Kidney epithelial cell (primary cell): Measurements from ENCODE around the gene MALRD1. TPM values are rescaled to one million over a fixed set of nuclear protein-coding genes. Genes with fewer than 3 reads are reported as not detected.

Experiments used
- DNase-seq: peaks from one replicate; pipeline ENCODE4 v3.0.0-alpha.2; 2010; ENCODE audit warnings: low read depth
- H3K27me3 ChIP-seq: 2 replicates; pipeline ENCODE4 v1.6.0; 2011; ENCODE audit warnings: low read length; ENCODE audit not compliant: control insufficient read depth, insufficient read depth
- H3K36me3 ChIP-seq: 2 replicates; pipeline ENCODE4 v1.5.1; 2011; ENCODE audit warnings: low read length; ENCODE audit not compliant: control insufficient read depth, insufficient read depth
- H3K4me3 ChIP-seq: 2 replicates; pipeline ENCODE4 v1.5.1; 2011; ENCODE audit warnings: low read depth, mild to moderate bottlenecking, control low read depth, low read length
- total RNA-seq: library from RNA; depleted of rRNA; stranded (reverse); fragments of >200 nt; gene quantifications from 2 replicates; pipeline ENCODE4 v1.2.3, GENCODE V29; 2015
- TF ChIP-seq, protein P1 (sequence below): IDR thresholded peaks from 2 replicates; pipeline ENCODE4 v1.5.1; 2011; ENCODE audit warnings: mild to moderate bottlenecking, moderate library complexity, low read length, control low read depth, inconsistent platforms; ENCODE audit not compliant: insufficient read depth, poor library complexity, severe bottlenecking

The MALRD1 gene
- total RNA-seq, 1 donor from 2014 or later: 0.08 TPM

DNA sequence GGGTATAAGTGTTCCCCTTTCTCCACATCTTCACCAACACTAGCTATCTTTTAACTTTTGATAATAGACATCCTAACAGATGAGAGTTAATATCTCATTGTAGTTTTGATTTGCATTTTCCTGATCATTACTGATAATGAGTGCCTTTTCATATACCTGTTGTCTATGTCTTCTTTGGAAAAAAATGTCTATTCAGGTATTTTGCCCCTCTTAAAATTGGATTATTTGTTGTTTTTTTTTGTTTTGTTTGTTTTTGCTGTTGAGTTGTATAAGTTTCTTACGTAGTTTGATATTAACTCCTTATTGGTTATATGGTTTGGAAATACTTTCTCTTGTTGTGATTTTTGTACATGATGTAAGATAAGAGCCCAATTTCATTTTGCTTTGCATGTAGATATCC, 214.7 kb downstream of the MALRD1 start:
- DNase-seq: no peak
- Histone ChIP-seq H3K4me3 (no peak overlapping the region), H3K27me3 (no peaks in the 10 kb centered on the region), H3K36me3 (no peaks in the 10 kb centered on the region)
- TF ChIP-seq, protein P1, sequence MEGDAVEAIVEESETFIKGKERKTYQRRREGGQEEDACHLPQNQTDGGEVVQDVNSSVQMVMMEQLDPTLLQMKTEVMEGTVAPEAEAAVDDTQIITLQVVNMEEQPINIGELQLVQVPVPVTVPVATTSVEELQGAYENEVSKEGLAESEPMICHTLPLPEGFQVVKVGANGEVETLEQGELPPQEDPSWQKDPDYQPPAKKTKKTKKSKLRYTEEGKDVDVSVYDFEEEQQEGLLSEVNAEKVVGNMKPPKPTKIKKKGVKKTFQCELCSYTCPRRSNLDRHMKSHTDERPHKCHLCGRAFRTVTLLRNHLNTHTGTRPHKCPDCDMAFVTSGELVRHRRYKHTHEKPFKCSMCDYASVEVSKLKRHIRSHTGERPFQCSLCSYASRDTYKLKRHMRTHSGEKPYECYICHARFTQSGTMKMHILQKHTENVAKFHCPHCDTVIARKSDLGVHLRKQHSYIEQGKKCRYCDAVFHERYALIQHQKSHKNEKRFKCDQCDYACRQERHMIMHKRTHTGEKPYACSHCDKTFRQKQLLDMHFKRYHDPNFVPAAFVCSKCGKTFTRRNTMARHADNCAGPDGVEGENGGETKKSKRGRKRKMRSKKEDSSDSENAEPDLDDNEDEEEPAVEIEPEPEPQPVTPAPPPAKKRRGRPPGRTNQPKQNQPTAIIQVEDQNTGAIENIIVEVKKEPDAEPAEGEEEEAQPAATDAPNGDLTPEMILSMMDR: no peak

DNA sequence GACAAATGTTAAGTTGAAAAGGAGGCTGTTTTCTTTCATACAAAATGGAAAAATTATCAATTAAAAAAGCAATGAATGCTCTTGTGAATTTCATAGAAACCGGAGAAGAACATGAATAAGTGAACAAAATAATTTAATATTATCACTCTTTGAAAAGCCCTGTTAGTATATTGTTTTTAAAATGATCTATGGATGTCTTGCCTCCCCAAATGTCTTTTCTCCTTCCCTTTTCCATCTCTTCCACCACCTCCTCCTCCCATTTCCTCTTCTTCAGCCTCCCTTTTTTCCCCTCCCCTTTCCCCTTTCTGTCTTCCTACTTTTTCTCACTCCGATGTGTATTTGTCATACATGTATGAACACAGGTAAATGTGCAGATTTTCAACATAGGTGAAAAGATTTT, 234.7 kb downstream of the MALRD1 start:
- no peak for DNase-seq
- H3K4me3 ChIP-seq: no peak overlapping the region
- H3K36me3 ChIP-seq: no peaks in the 10 kb centered on the region
- no peaks in the 10 kb centered on the region for H3K27me3 ChIP-seq
- TF ChIP-seq, protein P1: no peak

DNA sequence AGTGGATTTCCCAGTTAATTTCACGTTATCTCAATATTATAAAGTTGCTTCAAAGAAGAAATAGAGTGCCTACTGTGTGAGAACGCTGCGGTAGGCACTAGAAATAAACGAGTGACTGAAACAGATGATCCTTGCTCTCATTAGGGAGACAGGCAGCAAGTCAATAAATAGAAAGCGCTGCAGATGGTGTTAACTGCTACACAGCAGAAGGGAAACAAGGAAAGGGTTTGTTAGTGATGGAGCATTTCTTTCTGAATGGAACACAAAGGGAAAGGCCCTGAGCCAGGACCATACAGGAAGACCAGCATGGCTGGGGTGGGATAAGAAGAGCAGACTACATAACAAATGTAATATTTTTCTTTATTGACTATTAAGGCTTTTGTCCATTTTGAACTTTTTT, 235.2 kb downstream of the MALRD1 start:
- no peak for DNase-seq
- no peaks in the 10 kb centered on the region for H3K36me3 ChIP-seq
- no peaks in the 10 kb centered on the region for H3K27me3 ChIP-seq
- H3K4me3 ChIP-seq: no peak overlapping the region
- TF ChIP-seq, protein P1: no peak

DNA sequence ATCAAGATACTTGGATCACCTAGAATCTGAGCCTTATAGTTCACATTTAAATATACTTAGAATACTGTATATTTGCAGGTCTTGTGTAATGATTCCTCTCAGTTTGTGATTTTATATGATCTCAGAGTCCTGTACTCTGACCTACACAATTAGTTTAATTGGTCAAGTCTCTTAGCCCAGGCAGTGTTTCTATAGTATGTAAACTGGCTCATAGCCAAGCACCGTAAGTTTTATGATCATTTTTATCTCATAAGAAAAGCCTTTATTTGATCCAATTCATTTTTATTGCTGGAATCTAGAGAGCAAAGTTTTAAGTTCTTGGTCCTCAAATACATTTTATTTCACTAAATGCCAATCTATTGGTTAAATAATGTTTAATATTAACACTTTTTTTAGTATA, 242.2 kb downstream of the MALRD1 start:
- TF ChIP-seq, protein P1: no peak
- H3K27me3 ChIP-seq: no peaks in the 10 kb centered on the region
- no peak overlapping the region for H3K4me3 ChIP-seq
- no peaks in the 10 kb centered on the region for H3K36me3 ChIP-seq
- no peak for DNase-seq

DNA sequence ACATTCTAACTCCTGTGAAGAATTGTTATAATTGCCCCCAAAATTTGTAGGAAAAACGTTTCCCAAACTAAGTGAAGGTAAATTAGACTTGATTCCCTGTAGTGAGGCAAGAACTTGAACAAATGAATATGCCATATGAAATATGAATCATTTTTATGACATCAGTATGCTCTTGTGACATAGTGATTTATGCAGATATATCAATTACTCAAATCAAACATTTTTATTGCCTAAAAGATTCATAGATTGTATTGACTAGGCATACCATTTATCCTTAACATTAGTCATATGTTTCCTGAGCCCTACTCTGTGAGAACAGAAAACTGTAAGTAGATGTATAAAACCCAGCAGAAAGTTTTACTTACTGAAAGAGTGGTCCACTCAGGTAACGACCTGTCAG, 245.6 kb downstream of the MALRD1 start:
- no peak overlapping the region for H3K4me3 ChIP-seq
- DNase-seq: no peak
- H3K27me3 ChIP-seq: no peaks in the 10 kb centered on the region
- TF ChIP-seq, protein P1: no peak
- no peaks in the 10 kb centered on the region for H3K36me3 ChIP-seq

DNA sequence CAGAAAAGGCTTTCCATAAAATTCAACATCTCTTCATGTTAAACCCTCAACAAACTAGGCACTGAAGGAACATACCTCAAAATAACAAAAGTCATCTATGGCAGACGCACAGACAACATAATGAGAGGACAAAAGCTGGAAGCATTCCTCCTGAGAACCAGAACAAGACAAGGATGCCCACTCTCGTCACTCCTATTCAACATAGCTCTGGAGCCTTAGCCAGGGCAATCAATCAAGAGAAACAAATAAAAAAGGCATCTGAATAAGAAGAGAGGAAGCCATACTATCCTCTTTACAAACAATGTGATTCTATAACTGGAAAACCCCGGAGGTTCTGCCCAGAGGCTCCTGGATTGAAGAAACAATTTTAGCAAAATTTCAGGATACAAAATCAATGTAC, 251.0 kb downstream of the MALRD1 start:
- no peaks in the 10 kb centered on the region for H3K36me3 ChIP-seq
- no peak for DNase-seq
- no peak overlapping the region for H3K4me3 ChIP-seq
- TF ChIP-seq, protein P1: no peak
- no peaks in the 10 kb centered on the region for H3K27me3 ChIP-seq
